Suprapubic skin (tissue), 4 donors: Measurements from ENCODE around the gene FMNL2. TPM values are rescaled to one million over a fixed set of nuclear protein-coding genes. Genes with fewer than 3 reads are reported as not detected.

ENCODE experiments used
- DNase-seq, 2 donors: peaks; one replicate each; pipeline ENCODE4 v3.0.0-alpha.2; 2019; ENCODE audit warnings: low spot score in 2 of 2
- H3K27ac ChIP-seq: fragments of 200-600 bp; sonication (generic); one replicate; pipeline ENCODE4 v1.5.1; 2019
- H3K27me3 ChIP-seq: fragments of 200-600 bp; sonication (generic); one replicate; pipeline ENCODE4 v1.5.1; 2019
- H3K36me3 ChIP-seq: fragments of 200-600 bp; sonication (generic); one replicate; pipeline ENCODE4 v1.5.1; 2019
- H3K4me1 ChIP-seq: fragments of 200-600 bp; sonication (generic); one replicate; pipeline ENCODE4 v1.5.1; 2019
- H3K4me3 ChIP-seq: fragments of 200-600 bp; sonication (generic); one replicate; pipeline ENCODE4 v1.5.1; 2019; ENCODE audit warnings: mild to moderate bottlenecking
- H3K9me3 ChIP-seq: fragments of 200-600 bp; sonication (generic); one replicate; pipeline ENCODE4 v1.5.1; 2019
- EP300 ChIP-seq: sonication (generic); formaldehyde crosslinking; IDR thresholded peaks from one replicate; pipeline ENCODE4 v1.6.1; 2017; ENCODE audit warnings: antibody characterized with exemption
- POLR2A ChIP-seq, 2 donors: fragments of 450-650 bp; IDR thresholded peaks; one replicate each; pipeline ENCODE4 v1.6.1; 2017; ENCODE audit warnings: antibody characterized with exemption in 2 of 2, mild to moderate bottlenecking in 2 of 2, moderate library complexity in 2 of 2
- POLR2AphosphoS5 ChIP-seq, 3 donors: sonication (generic); formaldehyde crosslinking; IDR thresholded peaks; one replicate each; pipeline ENCODE4 v1.6.1; 2017; ENCODE audit warnings: antibody characterized with exemption in 3 of 3
- WGBS: methylation state at CpG from one replicate; pipeline ENCODE4 v1.1.5; 2018; 5-methylcytosine and 5-hydroxymethylcytosine counted together
- total RNA-seq, 4 donors: library from RNA; depleted of rRNA; stranded (reverse); fragments of >200 nt; gene quantifications; one replicate each; pipeline ENCODE4 v1.1.0, GENCODE V29; 2016
- TF ChIP-seq, protein P1 (sequence below), 2 donors: fragments of 200-600 bp in 1 of 2; fragments of 450-650 bp in 1 of 2; sonication (generic) in 1 of 2; IDR thresholded peaks; one replicate each; pipeline ENCODE4 v1.5.1; 2016 to 2019; ENCODE audit warnings: antibody characterized with exemption in 2 of 2, mild to moderate bottlenecking in 1 of 2, moderate library complexity in 1 of 2

The FMNL2 gene
- total RNA-seq, 4 donors from 2014 or later: 15.4 to 18.1 (median 16.0) TPM

GRCh38 chr2:152562198-152562884, 227.4 kb downstream of the FMNL2 start:
- 86% methylated on average over 2 of the region's 2 CpGs for WGBS
- Histone ChIP-seq H3K9me3 (no peaks in the 10 kb centered on the region), H3K4me3 (no peak overlapping the region), H3K36me3 (no peaks in the 10 kb centered on the region), H3K27ac (no peak overlapping the region), H3K4me1 (no peaks in the 10 kb centered on the region), H3K27me3 (no peaks in the 10 kb centered on the region)
- DNase-seq: no peak
- TF ChIP-seq, protein P1, sequence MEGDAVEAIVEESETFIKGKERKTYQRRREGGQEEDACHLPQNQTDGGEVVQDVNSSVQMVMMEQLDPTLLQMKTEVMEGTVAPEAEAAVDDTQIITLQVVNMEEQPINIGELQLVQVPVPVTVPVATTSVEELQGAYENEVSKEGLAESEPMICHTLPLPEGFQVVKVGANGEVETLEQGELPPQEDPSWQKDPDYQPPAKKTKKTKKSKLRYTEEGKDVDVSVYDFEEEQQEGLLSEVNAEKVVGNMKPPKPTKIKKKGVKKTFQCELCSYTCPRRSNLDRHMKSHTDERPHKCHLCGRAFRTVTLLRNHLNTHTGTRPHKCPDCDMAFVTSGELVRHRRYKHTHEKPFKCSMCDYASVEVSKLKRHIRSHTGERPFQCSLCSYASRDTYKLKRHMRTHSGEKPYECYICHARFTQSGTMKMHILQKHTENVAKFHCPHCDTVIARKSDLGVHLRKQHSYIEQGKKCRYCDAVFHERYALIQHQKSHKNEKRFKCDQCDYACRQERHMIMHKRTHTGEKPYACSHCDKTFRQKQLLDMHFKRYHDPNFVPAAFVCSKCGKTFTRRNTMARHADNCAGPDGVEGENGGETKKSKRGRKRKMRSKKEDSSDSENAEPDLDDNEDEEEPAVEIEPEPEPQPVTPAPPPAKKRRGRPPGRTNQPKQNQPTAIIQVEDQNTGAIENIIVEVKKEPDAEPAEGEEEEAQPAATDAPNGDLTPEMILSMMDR (IDR thresholded peaks at IDR 0.05): no peak
- TF ChIP-seq EP300 (no peak), POLR2AphosphoS5 (IDR thresholded peaks at IDR 0.05) (no peak), POLR2A (IDR thresholded peaks at IDR 0.05) (no peak)

GRCh38 chr2:152563764-152564163, 228.8 kb downstream of the FMNL2 start:
- TF ChIP-seq, protein P1 (IDR thresholded peaks at IDR 0.05): no peak
- TF ChIP-seq POLR2A (IDR thresholded peaks at IDR 0.05): no peak
- TF ChIP-seq EP300: no peak
- TF ChIP-seq POLR2AphosphoS5 (IDR thresholded peaks at IDR 0.05): no peak
- Histone ChIP-seq H3K27ac (no peak overlapping the region), H3K9me3 (no peaks in the 10 kb centered on the region), H3K4me1 (no peaks in the 10 kb centered on the region), H3K4me3 (no peak overlapping the region), H3K27me3 (no peaks in the 10 kb centered on the region), H3K36me3 (no peaks in the 10 kb centered on the region)
- WGBS: 80% methylated on average over 5 of the region's 5 CpGs
- no peak for DNase-seq

DNA sequence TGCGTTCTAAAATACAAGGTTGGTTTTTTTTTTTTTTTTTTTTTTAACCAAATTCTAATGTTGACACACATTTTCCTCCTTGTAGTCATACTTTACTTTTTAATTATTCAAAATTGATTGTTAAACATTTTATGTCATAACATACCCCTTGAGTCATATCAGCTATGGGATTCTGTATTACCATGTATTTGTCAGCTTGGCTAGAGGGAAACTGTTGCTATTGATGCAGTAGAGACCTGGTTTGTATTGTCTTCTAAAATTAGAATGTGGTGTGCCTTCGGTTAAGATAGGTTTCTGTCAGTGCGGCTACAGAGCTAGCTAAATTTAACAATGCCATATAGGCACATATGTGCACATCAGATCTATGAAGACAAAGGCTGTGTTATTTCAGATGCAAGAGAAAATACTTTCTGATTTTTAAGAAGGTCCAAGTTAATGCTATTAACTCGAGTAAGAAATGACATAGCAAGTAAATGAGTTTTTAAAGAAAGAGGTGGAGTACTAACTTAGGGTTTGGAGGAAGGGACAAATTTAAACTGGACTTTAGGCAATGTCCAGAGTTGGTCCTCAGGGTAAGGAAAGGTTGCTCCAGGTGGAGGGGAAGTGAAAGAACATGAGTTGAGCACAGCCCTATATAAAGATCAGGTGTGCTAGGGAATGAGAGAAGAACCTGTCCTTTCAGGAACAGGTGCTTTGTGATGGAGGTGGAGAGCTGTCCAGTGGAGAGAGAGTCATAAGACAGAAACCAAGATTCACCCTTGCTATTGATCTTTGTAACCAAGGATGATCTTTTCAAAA, 230.0 kb downstream of the FMNL2 start:
- Histone ChIP-seq H3K4me3 (no peak overlapping the region), H3K4me1 (no peaks in the 10 kb centered on the region)
- TF ChIP-seq EP300: no peak
- TF ChIP-seq, protein P1 (IDR thresholded peaks at IDR 0.05): no peak
- no peak for TF ChIP-seq POLR2A (IDR thresholded peaks at IDR 0.05)
- TF ChIP-seq POLR2AphosphoS5 (IDR thresholded peaks at IDR 0.05): no peak

DNA sequence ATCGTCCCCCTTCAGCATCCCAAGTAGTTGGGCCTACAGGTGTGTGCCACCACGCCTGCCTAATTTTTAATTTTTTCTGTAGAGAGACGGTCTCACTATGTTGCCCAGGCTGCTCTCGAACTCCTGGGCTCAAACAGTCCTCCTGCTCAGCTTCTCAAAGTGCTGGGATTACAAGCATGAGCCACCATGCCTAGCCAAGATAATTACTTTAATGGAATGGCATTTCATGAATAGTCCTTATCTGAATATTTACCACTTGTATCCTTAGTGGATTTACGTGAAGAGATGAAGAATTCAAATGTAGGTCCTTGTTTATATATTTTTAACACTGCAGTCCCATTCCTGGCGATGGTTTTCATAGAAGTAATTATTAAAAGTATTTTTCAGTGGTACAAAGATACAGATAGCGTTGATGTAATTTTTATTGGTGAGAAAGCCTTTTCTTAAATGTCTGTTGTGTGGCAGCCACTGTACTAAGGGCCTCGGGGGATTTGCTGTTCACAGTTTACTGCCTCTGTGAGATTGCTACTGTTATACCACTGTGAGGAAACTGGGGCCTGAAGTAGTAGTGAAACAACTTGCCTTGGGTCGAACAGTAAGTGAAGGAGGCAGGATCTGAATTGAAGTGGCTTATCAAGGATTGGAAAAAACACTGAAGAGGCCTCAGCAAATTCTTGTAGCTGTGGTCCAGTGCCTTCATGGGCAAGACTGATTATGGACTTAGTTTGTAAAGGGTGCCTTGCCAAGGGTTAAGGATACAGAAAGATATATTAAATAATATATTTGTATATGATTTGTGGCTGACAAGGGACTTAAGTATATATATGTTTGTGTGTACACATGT, 231.1 kb downstream of the FMNL2 start:
- TF ChIP-seq POLR2A (IDR thresholded peaks at IDR 0.05) (no peak), EP300 (no peak), POLR2AphosphoS5 (IDR thresholded peaks at IDR 0.05) (no peak)
- TF ChIP-seq, protein P1 (IDR thresholded peaks at IDR 0.05): no peak
- WGBS: 86% methylated on average over 9 of the region's 9 CpGs
- H3K4me3 ChIP-seq: no peak overlapping the region
- no peaks in the 10 kb centered on the region for H3K4me1 ChIP-seq
- H3K36me3 ChIP-seq: no peaks in the 10 kb centered on the region
- no peak overlapping the region for H3K27ac ChIP-seq
- H3K27me3 ChIP-seq: no peaks in the 10 kb centered on the region
- no peaks in the 10 kb centered on the region for H3K9me3 ChIP-seq
- no peak for DNase-seq

More for the DNA sequence above, 230.0 kb downstream of the FMNL2 start:
- H3K27me3 ChIP-seq: no peaks in the 10 kb centered on the region
- no peaks in the 10 kb centered on the region for H3K36me3 ChIP-seq
- WGBS: 95% methylated on average over 4 of the region's 4 CpGs
- DNase-seq: no peak
- H3K9me3 ChIP-seq: no peaks in the 10 kb centered on the region
- no peak overlapping the region for H3K27ac ChIP-seq

DNA sequence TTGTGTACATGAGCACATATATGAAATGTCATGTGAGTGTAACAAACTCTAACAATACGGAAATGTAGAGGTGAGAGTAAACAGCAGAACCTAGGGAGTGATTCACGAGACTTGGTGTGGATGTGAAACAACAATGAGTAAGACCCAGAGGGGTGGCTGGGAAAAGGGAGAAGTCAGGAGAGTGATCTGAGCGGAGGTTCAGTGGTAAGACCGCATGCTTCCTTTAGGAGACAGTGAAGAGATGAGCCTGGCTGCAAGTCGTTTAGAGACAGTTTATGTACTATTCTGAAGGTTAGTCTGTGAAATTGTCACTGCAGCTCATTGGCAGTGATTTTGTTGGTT, 231.7 kb downstream of the FMNL2 start:
- no peak for TF ChIP-seq POLR2A (IDR thresholded peaks at IDR 0.05)
- TF ChIP-seq, protein P1 (IDR thresholded peaks at IDR 0.05): no peak
- TF ChIP-seq EP300: no peak
- no peak for TF ChIP-seq POLR2AphosphoS5 (IDR thresholded peaks at IDR 0.05)
- H3K9me3 ChIP-seq: no peaks in the 10 kb centered on the region
- no peak for DNase-seq
- H3K4me3 ChIP-seq: no peak overlapping the region
- WGBS: 72% methylated on average over 5 of the region's 5 CpGs
- H3K27ac ChIP-seq: no peak overlapping the region
- no peaks in the 10 kb centered on the region for H3K36me3 ChIP-seq
- no peaks in the 10 kb centered on the region for H3K4me1 ChIP-seq
- H3K27me3 ChIP-seq: no peaks in the 10 kb centered on the region
